Measurements from ENCODE around the gene FAM234B. TPM values are rescaled to one million over a fixed set of nuclear protein-coding genes. Genes with fewer than 3 reads are reported as not detected.

FAM234B gene
- total RNA-seq, 2 donors from 2014 or later: 4.5 to 8.5 TPM

- Histone ChIP-seq H3K36me3 (no peaks in the 10 kb centered on the region), H3K4me1 (ENCODE audit: control insufficient read depth in 1 of 2, low read depth in 2 of 2) (no peaks in the 10 kb centered on the region), H3K27me3 (replicated peaks; ENCODE audit: insufficient read depth) (no peaks in the 10 kb centered on the region), H3K4me3 (no peak overlapping the region), H3K9me3 (no peaks in the 10 kb centered on the region), H3K27ac (no peak overlapping the region)
- TF ChIP-seq CTCF (IDR thresholded peaks at IDR 0.05): no peak
- ATAC-seq (ENCODE audit: insufficient number of reproducible peaks, low FRiP score, low read depth) (no peak), DNase-seq (ENCODE audit: low spot score) (no peak)
Measured at GRCh38 chr12:13084898-13085640, 40.9 kb downstream of the FAM234B start.

- Histone ChIP-seq H3K36me3 (no peaks in the 10 kb centered on the region), H3K9me3 (no peaks in the 10 kb centered on the region), H3K27me3 (replicated peaks; ENCODE audit: insufficient read depth) (no peaks in the 10 kb centered on the region), H3K4me1 (ENCODE audit: control insufficient read depth in 1 of 2, low read depth in 2 of 2) (no peaks in the 10 kb centered on the region), H3K27ac (no peak overlapping the region), H3K4me3 (no peak overlapping the region)
- no peak for TF ChIP-seq CTCF (IDR thresholded peaks at IDR 0.05)
- DNase-seq (ENCODE audit: low spot score): no peak
- no peak for ATAC-seq (ENCODE audit: insufficient number of reproducible peaks, low FRiP score, low read depth)
Measured at GRCh38 chr12:13085968-13086686, 41.9 kb downstream of the FAM234B start.

GRCh38 chr12:13087766-13088165, 43.6 kb downstream of the FAM234B start:
- ATAC-seq (ENCODE audit: insufficient number of reproducible peaks, low FRiP score, low read depth): no peak
- Histone ChIP-seq H3K4me1 (ENCODE audit: control insufficient read depth in 1 of 2, low read depth in 2 of 2) (no peaks in the 10 kb centered on the region), H3K4me3 (no peak overlapping the region), H3K27ac (no peak overlapping the region), H3K9me3 (no peaks in the 10 kb centered on the region), H3K36me3 (no peaks in the 10 kb centered on the region), H3K27me3 (replicated peaks; ENCODE audit: insufficient read depth) (no peaks in the 10 kb centered on the region)
- TF ChIP-seq CTCF (IDR thresholded peaks at IDR 0.05): no peak
- no peak for DNase-seq (ENCODE audit: low spot score)

- no peak for ATAC-seq (ENCODE audit: insufficient number of reproducible peaks, low FRiP score, low read depth)
- Histone ChIP-seq H3K27me3 (replicated peaks; ENCODE audit: insufficient read depth) (no peaks in the 10 kb centered on the region), H3K4me3 (no peak overlapping the region), H3K27ac (no peak overlapping the region), H3K9me3 (no peaks in the 10 kb centered on the region), H3K36me3 (no peaks in the 10 kb centered on the region), H3K4me1 (ENCODE audit: control insufficient read depth in 1 of 2, low read depth in 2 of 2) (peaks cover 4 to 5% of the 10 kb centered on the region in 2 donors)
- no peak for DNase-seq (ENCODE audit: low spot score)
- TF ChIP-seq CTCF (IDR thresholded peaks at IDR 0.05): no peak
Measured at GRCh38 chr12:13088496-13088895, 44.3 kb downstream of the FAM234B start.

GRCh38 chr12:13090054-13090453, 45.9 kb downstream of the FAM234B start:
- no peak for TF ChIP-seq CTCF (IDR thresholded peaks at IDR 0.05)
- Histone ChIP-seq H3K9me3 (no peaks in the 10 kb centered on the region), H3K27me3 (replicated peaks; ENCODE audit: insufficient read depth) (no peaks in the 10 kb centered on the region), H3K4me3 (no peak overlapping the region), H3K36me3 (no peaks in the 10 kb centered on the region), H3K27ac (no peak overlapping the region), H3K4me1 (ENCODE audit: control insufficient read depth in 1 of 2, low read depth in 2 of 2) (peaks cover 10 to 16% of the 10 kb centered on the region in 2 donors)
- ATAC-seq (ENCODE audit: insufficient number of reproducible peaks, low FRiP score, low read depth) (no peak), DNase-seq (ENCODE audit: low spot score) (no peak)

Data from thoracic aorta (tissue), 2 donors.